Measurements from ENCODE around the gene ELF5. TPM values are rescaled to one million over a fixed set of nuclear protein-coding genes. Genes with fewer than 3 reads are reported as not detected.

The ELF5 gene
- total and polyA plus RNA-seq, 2 of the 13 experiments (the other 11 are each of a cell fraction or from before 2014, with no cell fraction given): 0.51 to 2.6 TPM

DNA sequence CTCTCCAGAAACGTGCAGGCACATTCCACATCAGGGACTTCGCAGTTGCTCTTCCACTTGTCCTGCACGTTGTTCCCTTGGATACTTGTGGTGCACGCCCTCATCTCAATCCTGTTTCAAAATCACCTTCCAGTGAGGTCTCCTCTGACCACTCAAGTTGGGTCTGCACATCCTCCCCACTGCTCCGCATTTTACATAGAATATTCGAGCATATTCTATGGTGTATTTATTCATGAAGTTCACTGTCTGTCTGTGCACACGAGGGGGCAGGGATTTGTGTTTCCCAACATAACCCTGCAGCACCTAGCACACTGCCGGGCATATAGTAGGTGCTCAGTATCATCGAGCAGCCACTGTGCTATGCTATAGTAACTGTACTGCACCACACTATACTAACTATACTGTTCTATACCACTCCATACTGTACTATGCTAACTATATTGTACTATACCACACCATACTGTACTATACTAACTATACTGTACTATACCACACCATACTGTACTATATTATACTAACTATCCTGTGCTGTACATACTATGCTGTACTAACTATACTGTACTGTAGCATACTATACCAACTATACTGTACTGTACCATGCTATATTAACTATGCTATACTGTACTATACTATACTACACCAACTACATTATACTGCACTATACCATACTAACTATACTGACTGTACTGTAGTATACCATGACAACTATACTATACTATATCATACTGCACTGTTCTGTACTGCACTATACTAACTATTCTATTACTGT lies 30.3 kb downstream of the ELF5 start:
- DNase-seq (ENCODE audit: low spot score) (no peak), ATAC-seq (no peak), FAIRE-seq (no peak)
- POLR2A ChIA-PET: no interaction called here
- Histone ChIP-seq H3K4me2 (ENCODE audit: low read depth, low read length) (no peak overlapping the region), H4K20me1 (ENCODE audit: insufficient read depth, low read length) (no peaks in the 10 kb centered on the region), H2AFZ (ENCODE audit: low read length) (no peak overlapping the region), H3K79me2 (ENCODE audit: insufficient read depth, low read length) (no peaks in the 10 kb centered on the region), H3K27ac (ENCODE audit: extremely low read length, insufficient read depth, low read length) (no peak overlapping the region), H3K4me1 (ENCODE audit: insufficient read depth, low read length) (peaks cover 19% of the 10 kb centered on the region), H3K36me3 (replicated peaks in 1 of 2; ENCODE audit: control insufficient read depth in 1 of 2, insufficient read depth in 2 of 2, low read length in 2 of 2) (no peaks in the 10 kb centered on the region), H3K4me3 (replicated peaks in 1 of 3; ENCODE audit: insufficient read depth in 1 of 3, low read depth in 2 of 3, low read length in 3 of 3) (no peak overlapping the region), H3K9me3 (ENCODE audit: low read length) (no peaks in the 10 kb centered on the region), H3K9ac (ENCODE audit: insufficient read depth, low read depth, low read length) (no peak overlapping the region), H3K27me3 (ENCODE audit: control insufficient read depth in 1 of 2, insufficient read depth in 2 of 2, low read length in 2 of 2) (no peaks in the 10 kb centered on the region; a peak in 1 of 5 replicates)
- TF ChIP-seq ZNF20 (CRISPR knock-in tag; IDR thresholded peaks at IDR 0.05) (no peak), SMAD9 (CRISPR knock-in tag; IDR thresholded peaks at IDR 0.05) (no peak), ZBTB38 (CRISPR knock-in tag; IDR thresholded peaks at IDR 0.05) (no peak), ATF6 (CRISPR knock-in tag; conservative IDR thresholded peaks at IDR 0.05) (no peak), IRF9 (CRISPR knock-in tag; IDR thresholded peaks at IDR 0.05; ENCODE audit: borderline replicate concordance) (no peak), ZFP41 (CRISPR knock-in tag; IDR thresholded peaks at IDR 0.05; ENCODE audit: borderline replicate concordance) (no peak), ZNF143 (CRISPR knock-in tag; IDR thresholded peaks at IDR 0.05) (no peak), ETV5 (CRISPR knock-in tag; IDR thresholded peaks at IDR 0.05; ENCODE audit: borderline replicate concordance) (no peak), ZNF3 (CRISPR knock-in tag; IDR thresholded peaks at IDR 0.05) (no peak), RFX5 (IDR thresholded peaks at IDR 0.05; ENCODE audit: low read depth, low read length) (no peak), ZNF263 (CRISPR knock-in tag; IDR thresholded peaks at IDR 0.05) (no peak), SYNCRIP (IDR thresholded peaks at IDR 0.05; ENCODE audit: insufficient read depth, low read depth, low read length) (no peak), PPARG (CRISPR knock-in tag; conservative IDR thresholded peaks at IDR 0.05) (no peak), ZNF816 (CRISPR knock-in tag; IDR thresholded peaks at IDR 0.05; ENCODE audit: borderline replicate concordance) (no peak), PHF8 (CRISPR knock-in tag; IDR thresholded peaks at IDR 0.05) (no peak)
- CTCF ChIA-PET (ENCODE audit: low intra/inter-chr PET ratio, low total read pairs): no interaction called here
- in situ Hi-C loops (cut with HindIII; ENCODE audit: extremely low pct_ligation_motif_present, low pct_unique_long_range_greater_than_20kb): loop anchor here (25.0 kb wide), 1 partner anchor 496 kb away; no protein-coding TSS in a partner anchor
- WGBS (ENCODE audit: low lambda C conversion rate): 52% methylated on average over 9 of the region's 9 CpGs
- intact Hi-C loops (cut with micrococcal nuclease; ENCODE audit: unreplicated experiment): no loop called here
- BruUV-seq (replicated peaks): no TSS peak

Measured in HepG2 (cell line).